Astrocyte of the cerebellum (primary cell): Measurements from ENCODE around the gene MEOX1.

ENCODE experiments used
- DNase-seq: peaks from one replicate; pipeline ENCODE4 v3.0.0-alpha.2; 2011; ENCODE audit warnings: low read depth
- H3K4me3 ChIP-seq: 2 replicates; pipeline ENCODE4 v1.5.1; 2011; ENCODE audit warnings: mild to moderate bottlenecking, low read depth, low read length, moderate library complexity
- CTCF ChIP-seq: IDR thresholded peaks from 2 replicates; pipeline ENCODE4 v1.5.1; 2012; ENCODE audit warnings: low read length, low read depth, moderate library complexity, mild to moderate bottlenecking; ENCODE audit errors: missing control alignments
- in situ Hi-C: cut with HindIII; loops from 2 replicates; pipeline ENCODE4 v1.10.0; 2017; ENCODE audit warnings: low sequenced_read_pairs

The MEOX1 gene

GRCh38 chr17:43591779-43592562 lies 69.8 kb downstream of the MEOX1 start:
- in situ Hi-C loops, result no loop called here
- peak; percentile 63 for DNase-seq
- no peak overlapping the region for H3K4me3 ChIP-seq
- TF ChIP-seq CTCF, result no peak

- TF ChIP-seq CTCF, result no peak
- no peak for DNase-seq
- in situ Hi-C loops, result no loop called here
- H3K4me3 ChIP-seq, result no peak overlapping the region
These were observed 70.7 kb downstream of the MEOX1 start for GRCh38 chr17:43591001-43591400.
